ENCODE measurements around the gene TCF4.

- TF ChIP-seq CTCF (IDR thresholded peaks at IDR 0.05) (no peak), POLR2A (IDR thresholded peaks at IDR 0.05) (no peak)
Measured at GRCh38 chr18:55252901-55253300, 335.1 kb downstream of the TCF4 start.
